Fibroblast of skin of right quadriceps (primary cell): ENCODE results near the gene MYO1H.
A peak's percentile ranks its signal among the peaks of the same experiment; 100 is the strongest.
"Not testable (repeated sequence)": the region's sequence is repeated elsewhere in the genome, so short reads cannot be mapped to it uniquely, and the experiment has no call there.

ENCODE experiments used
- DNase-seq: peaks from one replicate; pipeline ENCODE4 v3.0.0-alpha.2; 2013

MYO1H gene

GRCh38 chr12:109422251-109422650 lies 74.6 kb downstream of the MYO1H start:
- no peak for DNase-seq

- no peak for DNase-seq
Measured at GRCh38 chr12:109423392-109423791, 75.7 kb downstream of the MYO1H start.

GRCh38 chr12:109428037-109428629 lies 80.4 kb downstream of the MYO1H start:
- peak; percentile 65 for DNase-seq

GRCh38 chr12:109428804-109429203 lies 81.1 kb downstream of the MYO1H start:
- not testable (repeated sequence) for DNase-seq

- no peak for DNase-seq
Measured at GRCh38 chr12:109430244-109430643, 82.5 kb downstream of the MYO1H start.

GRCh38 chr12:109432431-109432830 lies 84.7 kb downstream of the MYO1H start:
- no peak for DNase-seq

GRCh38 chr12:109432842-109433304 lies 85.2 kb downstream of the MYO1H start:
- peak; percentile 67 for DNase-seq

GRCh38 chr12:109433618-109434017 lies 85.9 kb downstream of the MYO1H start:
- DNase-seq: no peak

- no peak for DNase-seq
Measured at GRCh38 chr12:109434582-109434981, 86.9 kb downstream of the MYO1H start.

- no peak for DNase-seq
Measured at GRCh38 chr12:109435428-109436187, 87.9 kb downstream of the MYO1H start.

GRCh38 chr12:109436188-109436560 lies 88.5 kb downstream of the MYO1H start:
- peak; percentile 57 for DNase-seq

- DNase-seq: no peak
Measured at GRCh38 chr12:109439181-109439580, 91.5 kb downstream of the MYO1H start.

- not testable (repeated sequence) for DNase-seq
Measured at GRCh38 chr12:109439951-109440350, 92.3 kb downstream of the MYO1H start.

- DNase-seq: no peak
Measured at GRCh38 chr12:109440851-109441490, 93.3 kb downstream of the MYO1H start.

- no peak for DNase-seq
Measured at GRCh38 chr12:109443794-109444193, 96.1 kb downstream of the MYO1H start.

GRCh38 chr12:109444259-109444658 lies 96.6 kb downstream of the MYO1H start:
- no peak for DNase-seq

GRCh38 chr12:109445191-109445609 lies 97.5 kb downstream of the MYO1H start:
- peak; percentile 29 for DNase-seq

GRCh38 chr12:109446869-109447268 lies 99.2 kb downstream of the MYO1H start:
- DNase-seq: no peak

GRCh38 chr12:109447482-109447881 lies 99.8 kb downstream of the MYO1H start:
- no peak for DNase-seq

GRCh38 chr12:109448272-109448671 lies 100.6 kb downstream of the MYO1H start:
- no peak for DNase-seq

GRCh38 chr12:109448707-109449390 lies 101.1 kb downstream of the MYO1H start:
- no peak for DNase-seq

GRCh38 chr12:109449845-109450532 lies 102.3 kb downstream of the MYO1H start:
- no peak for DNase-seq

GRCh38 chr12:109450980-109451379 lies 103.3 kb downstream of the MYO1H start:
- no peak for DNase-seq
